SW480 (cell line): ENCODE data around the gene SPRN.
A peak's percentile ranks its signal among the peaks of the same experiment; 100 is the strongest.

Source experiments
- DNase-seq: peaks from one replicate; pipeline ENCODE4 v3.0.0-alpha.2; 2016; ENCODE audit warnings: low spot score

SPRN gene

DNA sequence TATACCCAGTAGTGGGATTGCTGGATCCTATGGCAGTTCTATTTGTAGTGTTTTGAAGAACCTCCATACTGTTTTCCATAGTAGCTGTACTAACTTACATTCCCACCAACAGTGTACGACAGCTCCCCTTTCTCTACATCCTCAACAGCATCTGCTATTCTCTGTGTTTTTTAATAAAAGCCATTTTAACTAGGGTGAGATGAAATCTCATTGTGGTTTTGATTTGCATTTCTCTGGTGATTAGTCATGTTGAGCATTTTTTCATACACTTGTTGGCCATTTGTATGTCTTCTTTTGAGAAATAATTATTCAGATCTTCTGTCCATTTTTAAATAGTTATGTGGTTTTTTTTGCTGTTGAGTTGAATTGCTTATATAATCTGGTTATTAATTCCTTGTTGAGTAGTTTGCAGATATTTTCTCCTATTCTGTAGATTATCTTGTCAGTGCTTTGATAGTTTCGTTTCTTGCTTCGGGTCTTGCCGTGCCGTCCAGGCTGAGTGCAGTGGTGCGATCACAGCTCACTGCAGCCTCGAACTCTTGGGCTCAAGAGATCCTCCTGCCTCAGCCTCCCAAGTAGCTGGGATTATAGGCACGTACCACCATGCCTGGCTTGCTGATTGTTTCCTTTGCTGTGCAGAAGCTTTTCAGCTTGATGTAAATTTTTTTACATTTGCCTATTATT, 18.4 kb downstream of the SPRN start:
- DNase-seq: no peak

DNA sequence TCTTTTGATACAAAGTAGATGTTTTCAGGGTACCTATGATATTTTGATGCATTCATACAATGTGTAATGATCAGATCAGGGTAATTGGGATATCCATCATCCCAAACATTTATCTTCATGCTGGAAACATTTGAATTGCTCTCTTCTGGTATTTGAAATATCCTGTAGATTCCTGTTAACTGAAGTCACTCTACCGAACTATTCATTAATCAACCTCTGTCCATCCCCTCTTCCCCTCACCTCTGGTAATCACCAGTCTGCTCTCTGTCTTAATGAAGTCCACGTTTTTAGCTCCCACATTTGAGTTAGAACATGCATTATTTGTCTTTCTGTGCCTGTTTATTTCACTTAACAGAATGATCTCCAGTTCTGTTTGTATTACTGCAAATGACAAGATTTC, 19.2 kb downstream of the SPRN start:
- no peak for DNase-seq

DNA sequence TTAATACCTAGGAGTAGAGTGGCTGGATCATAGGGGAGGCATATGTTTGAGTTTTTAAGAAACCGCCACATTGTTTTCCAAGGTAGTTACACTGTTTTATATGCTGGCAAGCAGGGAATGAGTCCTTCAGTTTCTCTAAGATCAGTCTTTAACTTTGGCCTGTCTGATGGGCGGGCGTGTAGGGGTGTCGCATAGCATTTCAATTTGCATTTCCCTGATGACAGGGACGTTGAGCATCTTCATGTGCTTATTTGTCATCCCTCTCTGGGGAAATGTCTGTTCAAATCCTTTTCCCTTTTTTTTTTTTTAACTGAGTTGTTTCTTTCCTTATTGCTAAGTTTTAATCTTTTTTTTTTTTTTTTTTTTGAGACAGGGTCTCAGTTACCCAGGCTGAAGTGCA, 20.6 kb downstream of the SPRN start:
- no peak for DNase-seq

DNA sequence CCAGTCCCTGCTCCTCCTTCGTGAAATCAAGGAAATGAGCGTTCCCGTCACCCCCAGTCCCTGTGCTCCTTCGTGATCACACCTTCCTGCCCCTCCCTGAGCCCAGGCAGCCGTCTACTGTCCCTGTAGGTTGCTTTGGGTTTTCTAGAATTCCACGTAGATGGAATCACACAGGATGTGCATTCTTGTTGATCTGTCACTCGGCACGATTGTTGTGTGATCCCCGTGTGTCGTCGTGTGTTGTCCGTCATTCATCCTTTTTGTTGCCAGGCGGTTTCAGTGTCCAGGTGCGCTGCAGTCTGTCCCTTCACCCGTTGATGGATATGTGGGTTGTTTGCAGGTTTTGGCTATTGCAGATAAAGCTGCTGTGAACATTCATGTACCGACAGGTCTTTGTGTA, 21.1 kb downstream of the SPRN start:
- no peak for DNase-seq

DNA sequence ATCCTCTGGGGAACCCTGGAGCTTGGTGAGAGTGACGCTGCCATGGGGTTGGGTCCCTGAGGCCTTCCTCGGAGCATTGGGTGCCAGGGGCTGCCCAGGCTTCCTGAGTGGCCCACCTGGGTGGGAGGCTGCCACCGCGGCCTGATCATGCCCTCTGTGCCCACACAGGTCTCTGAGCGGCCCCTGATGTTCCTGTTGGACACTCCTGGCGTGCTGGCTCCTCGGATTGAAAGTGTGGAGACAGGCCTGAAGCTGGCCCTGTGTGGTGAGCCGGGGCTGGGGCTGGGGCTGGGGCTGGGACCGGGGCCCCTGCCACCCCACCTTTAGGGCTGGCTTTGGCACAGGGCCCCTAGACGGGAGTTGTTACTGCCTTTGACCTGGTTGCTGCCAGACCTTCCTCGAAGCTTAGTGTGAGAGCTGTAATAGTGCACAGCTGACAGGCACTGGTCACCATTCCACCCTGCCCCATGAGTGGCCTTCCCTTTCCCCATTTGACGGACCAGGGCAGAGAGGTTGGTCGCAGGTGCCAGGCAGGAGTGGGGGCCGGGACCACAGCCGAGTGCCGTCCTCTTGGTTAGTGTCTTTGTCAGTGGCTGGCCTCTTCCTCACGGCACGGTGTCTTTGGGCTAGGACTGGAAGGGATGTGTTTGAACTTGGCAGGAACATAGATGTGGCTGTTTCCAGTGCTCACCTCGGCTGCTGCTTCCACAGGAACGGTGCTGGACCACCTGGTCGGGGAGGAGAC, 22.3 kb downstream of the SPRN start:
- DNase-seq: no peak

DNA sequence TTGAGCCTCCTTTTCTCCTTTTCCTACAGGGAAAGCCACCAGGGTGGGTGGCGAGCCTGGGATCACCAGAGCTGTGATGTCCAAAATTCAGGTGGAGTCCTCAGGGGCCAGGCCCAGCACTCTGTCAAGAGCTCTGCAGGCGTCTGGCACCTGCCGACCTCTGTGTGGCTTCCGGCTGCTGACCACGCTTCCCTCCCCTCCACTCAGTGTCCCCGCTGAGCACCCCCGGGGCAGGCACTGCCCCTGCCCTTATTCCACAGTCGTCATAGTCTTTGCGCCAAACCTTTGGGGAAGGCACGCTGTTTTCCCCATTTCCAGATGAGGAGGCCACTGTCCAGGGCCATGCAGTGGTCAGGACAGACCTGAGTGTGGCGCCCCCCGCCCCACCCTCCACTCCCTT, 22.9 kb downstream of the SPRN start:
- DNase-seq: no peak

DNA sequence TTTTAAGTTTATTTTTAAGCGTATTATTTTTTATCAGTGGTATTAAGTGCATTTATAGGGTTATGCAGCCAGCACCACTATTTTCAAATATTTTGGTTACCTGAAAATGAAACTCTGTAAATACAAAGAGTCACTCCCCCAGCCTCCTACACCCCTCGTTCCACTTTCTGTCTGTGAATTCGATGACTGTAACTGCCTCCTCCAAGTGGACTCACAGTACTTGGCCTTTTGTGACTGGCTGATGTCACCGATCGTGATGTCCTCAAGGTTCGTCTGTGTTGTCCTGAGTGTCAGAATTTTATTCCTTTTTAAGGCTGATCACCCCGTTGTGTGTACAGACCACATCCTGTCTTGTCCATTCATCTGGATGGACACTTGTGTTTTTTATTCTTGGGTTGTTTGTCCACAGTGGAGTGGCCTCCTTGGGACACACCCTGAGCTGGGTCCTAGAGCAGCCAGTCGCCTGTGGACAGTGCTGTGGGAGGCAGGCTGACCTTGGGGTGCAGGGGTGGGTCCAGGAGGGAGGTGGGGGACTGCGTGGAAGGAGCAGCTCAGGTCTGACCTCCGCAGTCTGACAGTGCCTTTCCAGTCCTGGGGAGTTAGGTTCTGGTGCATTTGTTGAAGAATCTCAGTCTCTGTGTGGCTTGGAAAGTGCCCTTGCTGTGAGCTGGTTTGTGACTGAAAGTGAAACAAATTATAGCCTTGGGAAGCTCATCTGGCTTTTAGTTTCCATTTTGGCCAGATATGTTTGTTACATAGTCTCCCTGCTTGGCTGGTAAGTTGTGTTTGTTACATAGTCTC, 23.6 kb downstream of the SPRN start:
- DNase-seq: no peak

DNA sequence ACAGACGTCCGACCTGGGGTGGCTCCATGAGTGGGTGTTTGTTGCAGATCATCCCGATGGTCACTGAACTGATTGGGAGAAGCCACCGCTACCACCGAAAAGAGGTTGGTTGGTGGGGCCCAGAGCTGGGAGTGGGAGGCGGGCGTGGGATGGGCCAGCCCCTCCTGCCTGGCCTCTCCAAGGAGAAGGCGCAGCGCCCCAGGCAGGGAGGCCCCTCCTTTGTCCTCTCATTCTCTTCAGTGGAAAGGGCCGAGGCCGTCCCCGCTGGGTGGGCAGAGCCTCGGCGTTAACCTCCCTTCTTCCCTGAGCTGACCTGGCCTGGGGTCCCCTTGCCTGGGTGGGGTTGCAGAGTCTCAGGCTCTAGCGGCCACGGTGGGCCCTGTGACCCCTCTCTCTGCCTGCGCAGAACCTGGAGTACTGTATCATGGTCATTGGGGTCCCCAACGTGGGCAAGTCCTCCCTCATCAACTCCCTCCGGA, 25.3 kb downstream of the SPRN start:
- DNase-seq: no peak

DNA sequence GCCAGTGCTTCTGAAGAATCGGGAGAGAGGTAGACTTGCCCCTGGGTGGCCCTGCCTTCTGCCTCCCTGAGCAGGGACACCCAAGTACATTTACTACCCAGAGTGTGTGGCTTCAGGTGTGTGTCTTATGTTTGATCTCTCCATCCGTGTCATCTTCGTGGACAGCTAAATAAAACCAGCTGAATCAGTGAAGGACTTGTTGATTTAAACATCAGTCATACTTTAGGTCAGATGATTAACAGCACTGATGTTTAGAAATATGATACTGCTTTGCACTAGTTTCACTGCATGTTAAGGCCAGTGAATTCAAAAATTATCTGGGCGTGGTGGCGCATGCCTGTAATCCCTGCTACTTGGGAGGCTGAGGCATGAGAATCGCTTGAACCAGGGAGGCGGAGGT, 26.5 kb downstream of the SPRN start:
- DNase-seq: no peak

DNA sequence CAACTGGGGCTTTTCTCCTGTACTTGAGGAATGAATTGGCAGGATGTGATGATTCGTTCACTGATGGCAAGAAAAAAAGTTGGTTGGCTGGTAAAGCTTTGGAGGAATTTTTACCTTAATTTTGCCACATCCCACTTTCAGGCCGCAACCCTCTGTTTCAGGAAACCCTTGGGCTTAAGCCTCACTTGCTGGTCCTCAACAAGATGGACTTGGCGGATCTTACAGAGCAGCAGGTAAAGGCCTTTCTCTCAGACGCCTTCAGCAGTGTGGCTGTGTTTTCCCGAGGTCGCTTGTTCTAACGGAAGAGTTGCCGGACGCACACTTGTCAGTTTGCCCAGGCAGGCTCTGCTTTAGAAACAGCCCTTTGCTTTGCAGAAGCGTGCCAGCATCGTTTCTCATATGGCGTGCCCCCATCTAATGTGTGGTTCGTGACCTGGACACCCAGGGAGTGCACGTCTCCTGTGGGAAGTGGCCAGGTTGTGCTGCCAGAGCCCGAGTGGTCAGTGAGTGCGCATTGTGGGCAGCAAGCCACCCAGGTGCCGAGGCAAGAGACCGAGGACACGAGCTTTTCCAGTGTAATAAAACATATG, 28.3 kb downstream of the SPRN start:
- DNase-seq: no peak

DNA sequence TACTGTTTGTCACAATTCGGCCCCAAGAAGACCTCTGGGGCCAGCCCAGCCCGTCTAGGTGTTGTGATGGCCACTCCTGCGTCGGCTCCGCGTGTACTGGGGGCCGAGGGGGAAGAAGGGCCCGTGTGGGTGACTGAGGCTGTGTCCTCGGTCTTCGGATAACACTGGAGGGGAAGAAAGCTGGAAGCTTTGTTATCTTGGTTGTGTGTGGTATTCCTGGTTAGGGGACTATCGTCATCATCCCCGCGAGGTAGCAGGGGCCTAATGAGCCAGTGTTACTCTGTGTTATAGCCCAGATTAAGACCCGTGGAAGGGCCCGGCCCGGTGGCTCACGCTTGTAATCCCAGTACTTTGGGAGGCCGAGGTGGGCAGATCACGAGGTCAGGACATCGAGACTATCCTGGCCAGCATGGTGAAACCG, 29.6 kb downstream of the SPRN start:
- no peak for DNase-seq

DNA sequence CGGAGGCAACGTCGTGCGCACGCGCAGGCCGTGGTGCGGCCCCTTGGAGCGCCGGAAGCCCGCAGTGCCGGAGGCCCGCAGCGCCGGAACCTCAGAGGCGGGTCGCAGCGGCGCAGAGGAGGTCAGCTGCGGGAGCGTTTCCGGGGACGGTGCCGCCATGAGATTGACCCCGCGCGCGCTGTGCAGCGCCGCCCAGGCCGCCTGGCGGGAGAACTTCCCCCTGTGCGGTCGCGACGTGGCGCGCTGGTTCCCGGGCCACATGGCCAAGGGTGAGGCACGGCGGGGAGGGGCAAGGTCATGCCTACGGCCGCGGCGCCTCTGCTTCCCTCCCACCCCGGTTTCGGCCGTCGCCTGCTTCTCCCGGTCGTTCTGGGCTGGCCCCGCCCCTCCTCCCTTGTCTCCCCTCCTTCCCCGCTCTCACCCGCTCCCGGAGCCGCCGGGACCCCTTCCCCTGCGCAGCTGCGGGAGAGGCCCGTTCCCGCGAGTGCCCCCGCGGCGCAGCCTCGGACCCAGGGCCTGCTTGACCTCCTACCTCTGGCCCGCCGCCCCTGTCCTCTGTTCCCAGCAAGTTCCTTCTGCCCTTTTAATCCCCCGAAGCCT, 30.3 kb downstream of the SPRN start, which contains the start of gene MTG1:
TSS of gene MTG1 (plus strand) at position 94 of the 600 bp plus-strand sequence. CDS start at position 158, 64 bp downstream.
- peak; percentile 89 for DNase-seq

DNA sequence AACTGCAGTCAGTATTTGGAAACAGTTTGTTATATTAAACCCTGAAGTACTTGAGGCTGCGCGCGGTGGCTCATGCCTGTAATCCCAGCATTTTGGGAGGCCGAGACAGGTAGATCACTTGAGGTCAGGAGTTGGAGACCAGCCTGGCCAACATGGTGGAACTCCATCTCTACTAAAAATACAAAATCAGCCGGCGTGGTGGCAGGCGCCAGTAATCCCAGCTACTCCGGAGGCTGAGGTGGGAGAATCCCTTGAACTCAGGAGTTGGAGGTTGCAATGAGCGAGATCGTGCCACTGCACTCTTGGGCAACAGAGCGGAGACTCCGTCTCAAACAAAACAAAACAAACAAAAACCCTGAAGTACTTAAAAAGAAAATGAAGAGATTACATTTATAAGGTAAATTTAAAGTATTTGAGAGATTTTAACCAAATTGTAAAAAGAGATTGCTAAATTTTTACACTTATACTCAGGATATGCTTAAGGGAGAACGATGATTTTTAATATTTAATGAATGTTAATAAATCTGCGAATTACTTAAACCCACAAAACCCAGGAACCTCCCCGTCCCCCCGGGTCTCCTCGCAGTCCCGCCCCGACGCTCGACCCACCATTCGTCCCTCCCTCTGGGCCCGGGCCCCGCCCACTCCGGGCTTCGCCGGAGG, 30.9 kb downstream of the SPRN start:
- DNase-seq: no peak

DNA sequence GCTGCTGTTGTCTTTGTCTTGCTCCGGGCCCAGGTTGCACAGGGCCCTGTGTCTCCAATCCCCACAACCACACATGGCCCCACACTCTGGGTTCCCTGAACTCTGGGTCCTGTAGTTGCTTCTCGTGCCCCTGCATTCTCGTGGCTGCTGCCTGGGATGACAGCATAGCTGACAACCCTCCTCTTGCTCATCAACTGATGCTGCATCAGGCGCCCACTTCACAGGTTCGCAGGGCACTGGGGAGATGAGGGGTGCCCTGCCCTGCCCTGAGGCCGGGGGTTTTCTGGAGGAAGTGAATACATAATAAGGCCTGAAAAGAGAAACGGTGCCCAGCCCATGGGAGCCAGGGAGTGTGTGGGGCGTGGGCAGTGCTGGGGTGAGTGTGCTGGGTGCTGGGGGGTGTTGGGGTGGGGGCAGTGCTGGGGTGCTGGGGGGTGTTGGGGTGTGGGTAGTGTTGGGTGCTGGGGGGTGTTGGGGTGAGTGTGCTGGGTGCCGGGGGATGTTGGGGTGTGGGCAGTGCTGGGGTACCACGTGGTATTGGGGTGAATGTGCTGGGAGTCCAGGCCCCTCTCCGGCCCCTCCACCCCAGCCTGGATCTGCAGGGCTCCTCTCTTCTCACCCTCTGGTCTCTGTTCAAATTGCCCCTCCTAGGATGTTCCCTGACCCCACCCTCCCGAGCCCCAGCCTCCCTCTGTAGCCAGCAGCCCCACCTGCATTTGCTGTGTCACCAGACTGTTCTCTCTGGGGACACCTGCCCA, 32.5 kb downstream of the SPRN start:
- no peak for DNase-seq

DNA sequence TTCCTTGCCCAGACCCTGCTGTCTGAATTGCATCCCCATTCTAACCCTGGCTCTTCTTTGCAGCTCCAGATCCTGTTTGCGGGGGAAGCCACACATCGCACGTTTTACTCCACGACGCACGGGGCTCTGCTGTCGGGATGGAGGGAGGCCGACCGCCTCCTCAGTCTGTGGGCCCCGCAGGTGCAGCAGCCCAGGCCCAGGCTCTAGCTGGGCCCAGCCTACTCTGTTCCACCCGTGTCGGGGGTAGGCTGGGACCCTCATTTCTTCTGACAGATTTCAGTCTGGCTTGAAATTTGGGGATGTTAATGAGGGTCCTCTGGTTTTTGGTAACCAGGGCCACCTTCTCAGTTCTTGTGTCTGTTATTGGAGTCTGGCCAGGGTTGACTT, 33.2 kb downstream of the SPRN start:
- no peak for DNase-seq

DNA sequence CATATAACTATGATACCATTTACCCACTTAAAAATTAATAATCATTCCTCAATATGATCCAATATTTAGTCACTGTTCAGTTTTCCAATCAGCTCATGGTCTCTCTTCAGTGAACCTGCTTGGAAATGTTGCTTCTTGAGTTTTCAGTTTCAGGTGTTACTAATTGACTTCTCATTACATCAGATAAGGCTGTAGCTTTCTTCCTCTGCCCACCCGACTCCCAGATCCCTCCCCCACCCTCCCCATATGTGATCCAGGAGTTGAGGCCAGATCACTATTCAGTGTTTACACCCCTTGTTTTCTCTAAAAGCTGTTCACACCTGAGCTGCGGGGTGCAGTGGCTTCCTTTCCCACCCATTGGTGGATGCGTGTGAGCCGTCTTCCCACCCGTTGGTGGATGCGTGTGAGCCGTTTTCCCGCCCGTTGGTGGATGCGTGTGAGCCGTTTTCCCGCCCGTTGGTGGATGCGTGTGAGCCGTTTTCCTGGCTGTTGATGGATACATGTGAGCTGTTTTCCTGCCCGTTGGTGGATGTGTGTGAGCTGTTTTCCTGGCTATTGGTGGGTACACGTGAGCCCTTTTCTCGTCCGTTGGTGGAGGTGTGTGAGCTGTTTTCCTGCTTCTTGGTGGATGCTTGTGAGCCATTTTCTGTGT, 33.7 kb downstream of the SPRN start:
- no peak for DNase-seq

DNA sequence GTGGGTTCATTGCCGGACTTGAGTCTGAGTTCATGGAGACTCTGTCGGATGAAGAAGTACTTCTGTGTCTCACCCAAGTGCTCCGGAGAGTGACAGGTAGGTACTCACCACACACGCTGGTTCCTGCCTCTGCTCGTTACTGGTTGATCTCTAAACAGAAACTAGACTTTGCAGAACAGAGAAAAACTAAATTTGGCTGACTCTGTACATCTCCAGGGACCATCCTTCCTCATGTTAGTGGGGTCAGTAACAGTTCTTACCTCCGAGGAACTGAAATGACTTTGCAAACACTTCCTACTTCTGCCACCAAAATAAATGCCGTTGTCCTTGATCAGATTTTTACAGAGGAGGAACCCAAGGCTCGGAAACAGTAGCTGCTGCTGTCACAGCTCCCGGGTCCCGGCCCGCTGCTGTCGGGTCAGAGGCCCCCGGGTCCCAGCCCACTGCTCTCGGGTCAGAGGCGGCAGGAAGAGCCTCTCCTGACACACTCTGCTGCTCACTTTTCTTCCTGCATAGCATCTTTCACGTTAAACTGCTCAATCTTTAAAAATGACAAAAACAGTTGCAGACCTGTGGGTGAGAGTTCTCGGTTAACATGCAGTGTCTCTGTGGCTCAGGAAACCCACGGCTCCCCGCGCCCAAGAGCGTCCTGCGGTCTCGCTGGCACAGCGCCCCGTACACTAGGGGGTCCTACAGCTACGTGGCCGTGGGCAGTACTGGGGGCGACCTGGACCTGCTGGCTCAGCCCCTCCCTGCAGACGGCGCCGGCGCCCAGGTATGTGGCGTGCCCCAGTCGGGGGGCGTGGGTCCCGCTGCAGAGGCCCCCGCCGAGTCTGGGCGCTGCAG, 35.2 kb downstream of the SPRN start:
- DNase-seq: no peak

DNA sequence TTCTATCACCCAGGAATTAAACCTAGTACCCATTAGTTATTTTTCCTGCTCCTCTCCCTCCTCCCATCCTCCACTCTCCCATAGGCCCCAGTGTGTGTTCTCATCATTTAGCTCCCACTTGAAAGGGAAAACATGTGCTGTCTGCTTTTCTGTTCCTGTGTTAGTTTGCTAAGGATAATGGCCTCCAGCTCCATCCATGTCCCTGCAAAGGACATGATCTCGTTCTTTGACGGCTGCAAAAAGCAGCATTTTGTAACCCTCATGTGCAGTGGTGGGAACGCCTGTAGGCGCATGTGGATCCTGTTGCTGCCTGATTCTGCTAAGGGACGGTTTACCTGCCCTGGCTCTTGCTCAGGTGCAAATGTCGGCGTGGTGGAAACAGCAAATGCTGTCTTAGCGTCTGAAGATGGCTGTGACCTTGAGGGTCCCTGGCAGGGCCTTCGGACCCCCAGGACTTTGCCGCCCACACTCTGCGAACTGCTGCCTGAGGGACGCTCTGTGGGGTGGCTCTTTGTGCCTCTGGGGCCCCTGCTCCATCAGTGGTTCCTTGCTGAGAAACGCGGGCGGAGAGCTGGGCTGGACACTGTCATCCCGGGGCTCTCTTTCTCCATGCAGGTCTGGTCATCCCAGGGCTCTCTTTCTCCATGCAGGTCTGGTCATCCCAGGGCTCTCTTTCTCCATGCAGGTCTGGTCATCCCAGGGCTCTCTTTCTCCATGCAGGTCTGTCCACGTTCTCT, 36.0 kb downstream of the SPRN start:
- DNase-seq: no peak
